ENCODE measurements around the gene AMIGO3. TPM values are rescaled to one million over a fixed set of nuclear protein-coding genes. Genes with fewer than 3 reads are reported as not detected.

The AMIGO3 gene
- total RNA-seq, 2 donors from 2014 or later: 0.44 to 1.1 TPM

- no peak for DNase-seq (ENCODE audit: low spot score)
- no peak overlapping the region for H3K27ac ChIP-seq
- peaks cover 0 to 6% of the 10 kb centered on the region in 2 donors for H3K4me1 ChIP-seq
- H3K27me3 ChIP-seq: no peaks in the 10 kb centered on the region
- no peaks in the 10 kb centered on the region for H3K9me3 ChIP-seq
- no peak for TF ChIP-seq CTCF (IDR thresholded peaks at IDR 0.05)
- H3K36me3 ChIP-seq: no peaks in the 10 kb centered on the region
- H3K4me3 ChIP-seq: no peak overlapping the region
Observed at GRCh38 chr3:49668861-49669260, 50.6 kb downstream of the AMIGO3 start.

GRCh38 chr3:49668414-49668797 is 51.1 kb downstream of the AMIGO3 start:
- no peak overlapping the region for H3K4me3 ChIP-seq
- H3K27ac ChIP-seq: no peak overlapping the region
- no peak for TF ChIP-seq CTCF (IDR thresholded peaks at IDR 0.05)
- no peaks in the 10 kb centered on the region for H3K36me3 ChIP-seq
- H3K9me3 ChIP-seq: no peaks in the 10 kb centered on the region
- no peak for DNase-seq (ENCODE audit: low spot score)
- H3K27me3 ChIP-seq: no peaks in the 10 kb centered on the region
- H3K4me1 ChIP-seq: peaks cover 0 to 4% of the 10 kb centered on the region in 2 donors

GRCh38 chr3:49667701-49668413 is 51.6 kb downstream of the AMIGO3 start:
- Histone ChIP-seq H3K4me3 (no peak overlapping the region), H3K36me3 (no peaks in the 10 kb centered on the region), H3K9me3 (no peaks in the 10 kb centered on the region), H3K4me1 (no peaks in the 10 kb centered on the region), H3K27ac (no peak overlapping the region), H3K27me3 (no peaks in the 10 kb centered on the region)
- DNase-seq (ENCODE audit: low spot score): no peak
- TF ChIP-seq CTCF (IDR thresholded peaks at IDR 0.05): no peak

Other genes with a start within 250 kb of the AMIGO3 start
- gene DAG1, start 249.4 kb downstream of the AMIGO3 start, total RNA-seq: 100 to 1,000 TPM; 115 to 174 TPM
- gene BSN, start 165.2 kb downstream of the AMIGO3 start, total RNA-seq: under 1 TPM; 0.41 to 0.63 TPM
- 10 to 100 TPM; 61.1 to 67.5 TPM for gene APEH, start 45.3 kb downstream of the AMIGO3 start, total RNA-seq
- 1 to 10 TPM; 3.9 to 8.0 TPM for gene MST1, start 30.2 kb downstream of the AMIGO3 start, total RNA-seq
- 10 to 100 TPM; 29.1 to 29.8 TPM for gene RNF123, start 30.1 kb downstream of the AMIGO3 start, total RNA-seq
- 10 to 100 TPM; 12.0 to 21.7 TPM for gene GMPPB, start 4.3 kb upstream of the AMIGO3 start, total RNA-seq
- 10 to 100 TPM; 24.0 to 30.9 TPM for gene IP6K1, start 66.9 kb upstream of the AMIGO3 start, total RNA-seq
- under 1 TPM in 1 of 2 donors, not detected in 1; 0.20 TPM for gene CDHR4, start 80.2 kb upstream of the AMIGO3 start, total RNA-seq
- gene INKA1, start 83.6 kb upstream of the AMIGO3 start, total RNA-seq: 1 to 10 TPM; 1.8 to 4.2 TPM
- 10 to 100 TPM; 11.3 to 12.2 TPM for gene UBA7, start 94.3 kb upstream of the AMIGO3 start, total RNA-seq
- 1 to 10 TPM in 1 of 2 donors, under 1 TPM in 1; 0.98 to 2.0 TPM for gene TRAIP, start 136.9 kb upstream of the AMIGO3 start, total RNA-seq
- gene CAMKV, start 150.2 kb upstream of the AMIGO3 start, total RNA-seq: not detected
- gene MST1R, start 184.2 kb upstream of the AMIGO3 start, total RNA-seq: 1 to 10 TPM; 1.2 to 4.2 TPM
- 1 to 10 TPM; 8.4 to 9.4 TPM for gene MON1A, start 210.1 kb upstream of the AMIGO3 start, total RNA-seq
- 10 to 100 TPM; 34.6 to 38.0 TPM for gene RBM6, start 220.5 kb upstream of the AMIGO3 start, total RNA-seq

Data from right atrium auricular region (tissue), 2 donors.